NOMO-1 treated with DMSO at 0.1 percent for 48 hours (cell line): ENCODE measurements around the gene GCAT.
A peak's percentile ranks its signal among the peaks of the same experiment; 100 is the strongest.

Experiments used
- DNase-seq: peaks from one replicate; lab custom pipeline; 2025; ENCODE audit not compliant: unreplicated experiment; lab: John Stamatoyannopoulos, UW

The GCAT gene

DNA sequence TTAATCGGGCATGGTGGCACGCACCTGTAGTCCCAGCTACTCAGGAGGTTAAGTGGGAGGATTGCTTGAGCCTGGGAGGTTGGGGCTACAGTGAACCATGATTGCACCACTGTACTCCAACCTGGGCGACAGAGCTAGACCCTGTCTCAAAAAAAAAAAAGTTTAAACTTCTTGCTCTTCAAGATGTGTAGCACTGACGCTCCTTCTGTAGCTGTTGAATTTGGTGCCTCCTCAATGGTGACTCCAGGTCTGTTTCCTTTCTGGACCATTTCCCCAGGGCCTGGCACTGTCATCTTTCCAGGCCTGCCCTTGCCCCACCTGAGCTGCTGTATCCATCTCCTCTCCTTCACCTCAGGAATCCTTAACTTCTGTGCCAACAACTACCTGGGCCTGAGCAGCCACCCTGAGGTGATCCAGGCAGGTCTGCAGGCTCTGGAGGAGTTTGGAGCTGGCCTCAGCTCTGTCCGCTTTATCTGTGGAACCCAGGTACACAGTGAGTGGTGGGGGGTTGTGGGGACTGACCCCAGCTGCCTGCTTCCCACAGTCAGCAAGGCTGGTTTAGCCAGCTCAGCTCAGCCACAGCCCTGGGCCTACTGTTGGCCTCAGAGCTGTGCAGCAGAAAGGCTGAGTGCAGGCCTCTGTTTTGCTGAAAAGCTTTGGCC lies 2.1 kb downstream of the GCAT start:
- no peak for DNase-seq

DNA sequence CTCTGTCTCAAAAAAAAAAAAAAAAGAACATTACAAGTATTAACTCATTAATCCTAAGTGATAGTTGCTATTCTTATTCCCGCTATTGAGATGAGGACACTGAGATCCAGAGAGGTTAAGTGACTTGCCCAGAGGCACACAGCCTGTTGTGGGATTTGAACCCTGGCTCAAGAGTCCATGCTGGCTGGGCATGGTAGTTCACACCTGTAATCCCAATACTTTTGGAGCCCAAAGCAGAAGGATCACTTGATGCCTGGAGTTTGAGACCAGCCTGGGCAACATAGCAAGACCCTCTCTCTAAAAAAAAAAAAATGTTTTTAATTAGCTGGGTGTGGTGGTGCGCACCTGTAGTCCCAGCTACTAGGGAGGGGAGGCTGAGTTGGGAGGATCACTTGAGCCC lies 4.1 kb downstream of the GCAT start:
- no peak for DNase-seq

DNA sequence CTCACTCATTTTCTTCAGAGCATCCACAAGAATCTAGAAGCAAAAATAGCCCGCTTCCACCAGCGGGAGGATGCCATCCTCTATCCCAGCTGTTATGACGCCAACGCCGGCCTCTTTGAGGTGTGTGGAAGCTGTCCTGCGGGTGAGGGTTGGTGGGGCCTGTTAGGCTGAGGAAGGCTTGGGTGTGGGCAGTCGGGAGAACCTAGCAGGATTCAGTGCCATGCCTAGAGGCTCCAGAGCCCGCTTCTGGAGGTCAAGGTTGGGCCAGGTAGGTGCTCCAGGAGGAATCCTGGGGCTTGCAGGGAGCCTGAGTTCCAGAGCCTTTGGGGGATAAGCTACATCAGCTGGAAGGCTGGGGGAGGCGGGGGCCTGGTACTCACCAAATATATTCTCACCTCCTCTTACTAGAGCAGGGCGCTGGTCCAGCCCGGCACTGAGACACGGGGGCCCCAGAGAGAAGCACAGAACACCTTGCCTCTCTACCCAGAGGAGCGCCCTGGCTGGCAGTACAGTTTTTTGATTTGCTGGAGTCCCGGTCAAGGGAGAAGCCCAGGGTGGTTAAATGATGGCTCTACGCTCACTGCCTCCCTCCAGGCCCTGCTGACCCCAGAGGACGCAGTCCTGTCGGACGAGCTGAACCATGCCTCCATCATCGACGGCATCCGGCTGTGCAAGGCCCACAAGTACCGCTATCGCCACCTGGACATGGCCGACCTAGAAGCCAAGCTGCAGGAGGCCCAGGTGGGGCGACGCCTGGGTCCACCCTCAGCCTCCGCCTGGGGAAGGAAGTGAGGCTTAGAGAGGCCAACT lies 5.3 kb downstream of the GCAT start:
- no peak for DNase-seq

DNA sequence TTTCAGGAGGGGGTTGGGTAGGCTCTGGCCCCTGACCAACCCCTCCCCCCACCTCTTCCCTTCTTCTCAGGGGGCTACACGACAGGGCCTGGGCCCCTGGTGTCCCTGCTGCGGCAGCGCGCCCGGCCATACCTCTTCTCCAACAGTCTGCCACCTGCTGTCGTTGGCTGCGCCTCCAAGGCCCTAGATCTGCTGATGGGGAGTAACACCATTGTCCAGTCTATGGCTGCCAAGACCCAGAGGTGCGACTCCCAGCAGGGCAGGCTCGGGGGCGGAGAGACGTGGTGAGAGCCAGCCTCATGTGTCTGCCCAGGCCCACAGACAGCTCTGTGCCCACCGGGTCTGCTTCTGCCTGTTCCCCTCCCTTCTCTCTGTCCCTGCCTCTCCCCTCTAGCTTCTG lies 7.9 kb downstream of the GCAT start:
- DNase-seq: no peak

DNA sequence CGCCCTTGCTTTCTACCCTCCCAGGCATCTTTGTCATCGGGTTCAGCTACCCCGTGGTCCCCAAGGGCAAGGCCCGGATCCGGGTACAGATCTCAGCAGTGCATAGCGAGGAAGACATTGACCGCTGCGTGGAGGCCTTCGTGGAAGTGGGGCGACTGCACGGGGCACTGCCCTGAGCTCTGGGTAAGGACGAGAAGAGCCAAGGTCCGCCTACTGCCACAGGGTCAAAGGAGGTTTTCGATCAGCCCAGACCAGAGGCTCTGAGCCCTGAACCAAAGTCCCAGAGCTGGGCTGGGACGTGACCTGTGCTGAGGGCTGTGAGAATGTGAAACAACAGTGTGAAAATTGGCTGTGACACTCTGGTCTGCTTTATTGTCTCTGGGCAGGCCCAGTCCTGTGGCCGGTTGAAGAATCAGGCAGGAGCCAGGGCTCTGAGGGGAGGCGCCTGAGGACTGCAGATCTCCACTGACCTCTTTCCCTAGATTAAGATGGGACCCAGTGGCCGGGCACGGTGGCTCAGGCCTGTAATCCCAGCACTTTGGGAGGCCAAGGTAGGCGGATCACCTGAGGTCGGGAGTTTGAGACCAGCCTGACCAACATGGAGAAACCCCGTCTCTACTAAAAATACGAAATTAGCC lies 8.9 kb downstream of the GCAT start:
- DNase-seq: no peak

DNA sequence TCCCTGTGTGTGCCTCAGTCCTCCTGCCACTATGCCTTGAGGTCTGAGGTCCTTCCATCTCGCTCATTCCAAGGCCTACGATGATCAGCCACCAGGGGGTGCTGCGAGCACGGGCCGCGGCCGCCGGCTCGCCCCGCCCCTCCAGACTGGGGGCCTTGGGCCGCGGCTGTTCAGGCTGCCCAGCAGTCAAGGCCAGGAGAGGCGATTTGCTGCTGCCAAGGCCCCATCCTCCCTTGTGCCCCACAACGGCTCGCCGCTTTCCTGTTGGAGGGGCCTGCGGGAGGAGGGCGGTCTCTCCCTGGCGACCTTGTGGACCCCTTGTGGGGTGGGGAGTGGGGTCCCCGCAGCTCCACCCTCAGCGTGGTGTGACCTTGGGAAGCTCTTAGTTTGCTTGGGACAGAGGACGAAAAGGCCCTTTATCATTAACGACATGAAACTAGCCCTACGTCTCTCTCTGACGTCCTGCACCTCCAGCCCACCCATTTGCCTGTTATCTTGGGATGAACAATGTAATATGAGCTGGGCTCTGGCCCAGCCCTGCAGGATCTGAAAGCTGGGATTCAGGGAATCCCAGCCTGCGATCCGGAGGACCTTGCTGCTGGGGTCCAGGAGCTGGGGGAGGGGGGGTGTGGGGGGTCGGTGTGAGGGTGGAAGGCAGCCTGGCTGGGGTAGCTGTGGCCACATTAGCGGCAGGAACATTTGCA lies 10.1 kb downstream of the GCAT start:
- peak; percentile 62 for DNase-seq

DNA sequence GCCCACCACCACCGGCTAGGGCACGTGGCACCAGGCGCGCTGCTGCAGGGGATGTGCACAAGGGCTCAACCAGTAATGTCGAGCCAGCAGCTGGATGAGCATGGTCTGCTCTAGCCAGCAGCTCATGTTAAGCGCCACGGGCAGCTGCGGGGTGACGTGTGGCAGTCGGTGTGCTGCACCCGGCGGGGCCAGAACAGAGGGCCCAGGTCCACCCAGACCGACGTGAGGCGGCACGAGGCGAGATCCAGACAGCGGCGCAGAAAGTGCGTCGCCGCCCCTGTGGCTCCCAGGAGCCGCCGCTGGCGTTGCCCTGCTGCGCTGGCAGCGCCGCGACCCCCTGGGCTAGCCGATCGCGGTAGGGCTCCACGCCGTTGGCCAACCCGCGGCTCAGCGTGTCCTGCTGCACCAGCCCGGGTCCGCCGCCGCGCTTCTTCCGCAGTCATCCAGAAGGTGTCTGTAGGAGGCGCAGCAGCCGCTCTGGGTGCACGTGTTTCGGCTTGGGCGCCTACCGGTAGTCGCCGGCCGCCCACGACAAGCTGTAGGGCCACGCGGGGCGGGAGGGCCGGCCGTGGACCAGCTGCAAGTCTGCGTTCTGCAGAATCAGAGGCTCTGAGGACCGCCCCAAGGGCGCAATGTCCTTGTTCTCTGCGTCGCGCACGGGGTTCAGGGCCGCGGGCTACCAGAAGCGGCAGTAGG lies 10.8 kb downstream of the GCAT start:
- peak; percentile 29 for DNase-seq

DNA sequence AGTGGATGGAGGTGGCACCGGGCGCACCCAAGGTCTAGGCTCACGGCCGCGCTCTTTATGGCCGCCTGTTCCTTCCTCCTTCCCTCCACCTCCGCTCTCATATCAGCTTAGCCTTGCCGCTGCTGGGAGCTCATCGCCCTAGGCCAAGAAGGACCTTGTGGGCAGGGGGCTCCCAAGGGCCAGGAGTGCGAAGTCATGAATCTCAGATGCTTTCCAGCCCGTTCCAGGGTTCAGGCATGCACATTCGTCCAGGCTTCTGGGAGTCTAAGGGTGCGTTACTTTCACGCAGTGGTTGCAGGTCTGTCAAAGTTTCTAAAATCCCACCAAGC lies 11.3 kb downstream of the GCAT start:
- DNase-seq: no peak

DNA sequence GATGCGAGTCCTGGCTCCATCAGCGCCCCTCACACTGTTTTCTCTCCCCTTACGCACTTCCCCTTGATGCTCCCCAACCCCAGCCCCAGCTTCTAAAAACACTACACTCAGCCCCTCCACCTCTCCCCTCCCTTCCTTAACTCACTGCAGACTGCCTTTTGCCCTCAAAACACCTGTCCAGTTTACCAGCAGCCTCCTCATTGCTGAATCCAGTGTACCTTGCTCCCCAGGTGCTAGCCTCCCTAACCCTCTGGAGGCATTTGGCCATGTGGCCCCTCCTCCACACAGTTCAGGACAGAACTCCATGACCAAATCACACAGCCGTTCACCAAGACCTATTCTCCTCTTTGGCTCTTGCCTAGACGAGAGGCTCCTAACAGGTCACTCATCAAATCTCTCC lies 12.6 kb downstream of the GCAT start:
- DNase-seq: no peak

DNA sequence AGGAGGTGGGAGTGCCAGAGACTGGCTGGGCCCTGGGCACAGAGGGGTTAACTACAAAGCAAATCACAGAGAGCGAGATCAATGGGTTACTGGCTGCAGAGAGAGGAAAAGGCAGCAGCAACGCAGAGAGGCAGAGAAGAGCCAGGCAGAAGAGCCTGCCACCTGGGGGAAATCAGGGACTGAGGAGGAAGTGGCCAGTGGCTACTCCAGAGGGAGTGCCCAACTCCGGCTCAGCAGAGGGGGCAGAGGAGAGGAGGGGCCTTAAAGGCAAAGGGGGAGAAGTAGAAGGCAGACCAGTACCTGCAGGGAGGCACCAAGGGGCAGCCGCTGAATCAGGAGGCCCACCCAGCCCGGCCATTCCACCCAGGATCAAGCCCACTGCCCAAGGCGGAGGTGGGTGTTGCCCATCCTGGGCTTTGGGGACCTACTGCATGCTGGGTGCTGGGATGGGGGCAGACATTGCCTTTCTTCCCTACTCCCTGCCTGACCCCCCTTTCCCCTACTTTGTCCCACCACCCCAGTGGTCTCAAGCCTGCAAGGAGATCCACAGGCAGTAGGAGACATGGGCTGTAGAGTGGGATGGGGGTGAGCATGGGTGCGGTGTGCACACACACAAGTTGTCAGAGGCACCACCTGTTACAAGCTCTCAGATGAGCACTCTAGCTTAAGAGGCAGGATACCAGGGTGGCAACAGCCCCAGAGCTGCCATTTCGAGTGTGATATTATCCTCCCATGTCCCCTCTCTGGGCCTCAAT lies 14.5 kb downstream of the GCAT start:
- no peak for DNase-seq

DNA sequence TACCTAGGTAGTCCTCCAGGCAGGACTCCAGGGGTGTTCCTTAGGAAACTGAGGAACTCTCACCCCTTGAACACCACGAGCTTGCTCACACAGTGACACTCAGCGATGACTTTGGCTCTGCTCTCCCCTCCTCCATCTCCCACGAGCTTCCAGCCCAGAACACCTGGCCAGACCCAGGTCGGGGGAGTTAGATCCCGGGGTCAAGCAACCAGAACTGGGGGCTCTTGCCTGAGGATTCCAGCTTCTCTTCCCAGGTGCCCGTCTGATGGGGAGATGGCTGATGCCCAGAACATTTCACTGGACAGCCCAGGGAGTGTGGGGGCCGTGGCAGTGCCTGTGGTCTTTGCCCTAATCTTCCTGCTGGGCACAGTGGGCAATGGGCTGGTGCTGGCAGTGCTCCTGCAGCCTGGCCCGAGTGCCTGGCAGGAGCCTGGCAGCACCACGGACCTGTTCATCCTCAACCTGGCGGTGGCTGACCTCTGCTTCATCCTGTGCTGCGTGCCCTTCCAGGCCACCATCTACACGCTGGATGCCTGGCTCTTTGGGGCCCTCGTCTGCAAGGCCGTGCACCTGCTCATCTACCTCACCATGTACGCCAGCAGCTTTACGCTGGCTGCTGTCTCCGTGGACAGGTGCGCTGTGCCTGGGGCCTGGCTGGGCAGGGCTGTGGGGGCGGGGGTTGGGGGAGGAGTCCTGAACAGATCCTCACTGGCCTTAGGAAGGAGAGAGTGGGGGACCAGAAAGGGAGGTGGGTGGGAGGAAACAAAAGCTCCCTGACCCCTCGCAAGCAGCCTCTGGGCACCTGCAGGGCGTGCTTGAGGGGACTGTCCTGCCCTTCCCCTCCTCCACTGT lies 15.6 kb downstream of the GCAT start, which contains the start of gene GALR3:
GALR3 (plus strand) TSS at position 249 of the 852 bp plus-strand sequence; CDS start at position 274, 25 bp downstream.
- no peak for DNase-seq

DNA sequence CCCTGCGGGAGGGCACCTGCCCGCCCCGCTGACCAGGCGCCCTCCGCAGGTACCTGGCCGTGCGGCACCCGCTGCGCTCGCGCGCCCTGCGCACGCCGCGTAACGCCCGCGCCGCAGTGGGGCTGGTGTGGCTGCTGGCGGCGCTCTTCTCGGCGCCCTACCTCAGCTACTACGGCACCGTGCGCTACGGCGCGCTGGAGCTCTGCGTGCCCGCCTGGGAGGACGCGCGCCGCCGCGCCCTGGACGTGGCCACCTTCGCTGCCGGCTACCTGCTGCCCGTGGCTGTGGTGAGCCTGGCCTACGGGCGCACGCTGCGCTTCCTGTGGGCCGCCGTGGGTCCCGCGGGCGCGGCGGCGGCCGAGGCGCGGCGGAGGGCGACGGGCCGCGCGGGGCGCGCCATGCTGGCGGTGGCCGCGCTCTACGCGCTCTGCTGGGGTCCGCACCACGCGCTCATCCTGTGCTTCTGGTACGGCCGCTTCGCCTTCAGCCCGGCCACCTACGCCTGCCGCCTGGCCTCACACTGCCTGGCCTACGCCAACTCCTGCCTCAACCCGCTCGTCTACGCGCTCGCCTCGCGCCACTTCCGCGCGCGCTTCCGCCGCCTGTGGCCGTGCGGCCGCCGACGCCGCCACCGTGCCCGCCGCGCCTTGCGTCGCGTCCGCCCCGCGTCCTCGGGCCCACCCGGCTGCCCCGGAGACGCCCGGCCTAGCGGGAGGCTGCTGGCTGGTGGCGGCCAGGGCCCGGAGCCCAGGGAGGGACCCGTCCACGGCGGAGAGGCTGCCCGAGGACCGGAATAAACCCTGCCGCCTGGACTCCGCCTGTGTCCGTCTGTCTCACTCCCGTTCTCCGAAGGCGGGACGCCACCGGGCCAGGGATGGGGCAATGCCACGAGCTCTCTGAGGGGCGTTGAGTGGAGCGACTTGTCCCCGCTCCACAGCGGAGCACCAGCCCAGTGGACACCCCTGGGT lies 17.2 kb downstream of the GCAT start:
- peak; percentile 49 for DNase-seq

DNA sequence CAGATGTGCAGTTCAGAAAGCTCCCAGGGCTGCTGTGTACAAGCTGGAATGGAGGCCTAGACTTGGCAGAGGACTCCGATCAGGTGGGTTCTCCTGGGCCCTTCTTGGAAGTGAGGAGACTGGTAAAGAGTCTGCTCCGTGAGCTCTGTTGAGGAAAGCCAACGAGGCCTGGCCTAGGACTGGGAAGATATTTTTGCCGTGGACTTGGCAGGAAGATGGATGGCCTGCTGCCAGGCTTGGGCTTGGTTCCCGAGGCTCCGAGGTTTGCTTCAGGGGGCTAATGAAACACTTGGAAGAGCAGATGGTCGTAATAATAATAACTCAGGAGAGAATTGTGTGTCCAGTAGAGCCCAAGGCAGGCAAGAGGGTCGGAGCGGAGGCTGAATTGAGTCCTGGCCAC lies 19.3 kb downstream of the GCAT start:
- DNase-seq: no peak

DNA sequence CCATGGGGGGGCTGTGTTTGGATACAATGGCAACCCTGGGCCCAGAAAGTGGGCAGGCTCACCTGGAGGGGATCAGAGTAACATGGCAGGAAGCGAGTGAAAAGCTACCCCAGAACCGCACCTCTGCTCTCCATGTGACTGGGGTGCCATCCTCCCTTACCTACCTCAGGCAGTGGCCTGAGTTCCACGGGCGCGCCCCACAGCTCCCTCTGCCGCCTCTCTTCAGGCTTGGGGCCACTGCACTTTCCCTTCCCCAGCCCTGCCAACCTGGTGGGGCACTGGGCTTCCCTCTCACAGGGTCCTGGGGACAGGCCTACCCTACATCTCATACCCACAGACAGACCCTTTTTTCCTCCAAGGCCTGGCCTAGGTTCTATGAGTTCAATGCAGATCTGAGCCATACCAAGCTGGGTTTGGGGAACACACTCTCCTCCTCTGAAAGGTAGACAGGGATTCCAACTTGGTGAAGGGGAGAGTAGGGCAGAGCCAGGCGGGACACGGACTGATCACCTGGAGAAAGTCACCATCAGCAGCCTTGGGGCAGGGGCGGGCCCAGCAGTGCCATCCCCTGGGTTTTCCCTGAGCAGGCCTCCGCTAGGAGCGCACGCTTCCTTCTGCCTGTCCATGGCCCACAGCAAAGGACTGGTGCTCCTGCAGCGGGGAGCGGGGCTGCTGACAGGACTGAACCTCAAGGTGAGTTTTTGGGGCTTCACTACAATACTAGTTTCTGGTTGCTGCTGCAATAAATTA lies 22.5 kb downstream of the GCAT start:
- DNase-seq: no peak

DNA sequence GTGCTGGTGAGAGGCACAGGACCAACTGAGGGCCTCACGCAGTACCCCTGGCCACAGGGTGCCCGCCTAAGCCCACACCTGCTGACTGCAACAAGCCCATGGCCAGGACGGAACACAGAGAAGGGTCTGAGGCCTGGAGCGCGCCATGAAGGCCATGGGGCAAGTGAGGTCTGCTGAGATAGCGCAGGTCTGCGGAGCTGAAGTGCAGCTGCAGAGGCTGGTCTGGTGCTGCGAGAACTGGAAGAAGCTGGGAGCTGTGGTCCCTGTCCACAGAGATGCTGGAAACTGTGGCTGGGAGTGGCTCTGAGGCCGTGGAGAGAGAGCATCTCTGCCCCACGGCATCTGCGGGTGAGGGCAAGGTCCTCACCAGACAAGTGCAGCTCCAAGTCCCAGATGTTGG lies 23.7 kb downstream of the GCAT start:
- DNase-seq: no peak

DNA sequence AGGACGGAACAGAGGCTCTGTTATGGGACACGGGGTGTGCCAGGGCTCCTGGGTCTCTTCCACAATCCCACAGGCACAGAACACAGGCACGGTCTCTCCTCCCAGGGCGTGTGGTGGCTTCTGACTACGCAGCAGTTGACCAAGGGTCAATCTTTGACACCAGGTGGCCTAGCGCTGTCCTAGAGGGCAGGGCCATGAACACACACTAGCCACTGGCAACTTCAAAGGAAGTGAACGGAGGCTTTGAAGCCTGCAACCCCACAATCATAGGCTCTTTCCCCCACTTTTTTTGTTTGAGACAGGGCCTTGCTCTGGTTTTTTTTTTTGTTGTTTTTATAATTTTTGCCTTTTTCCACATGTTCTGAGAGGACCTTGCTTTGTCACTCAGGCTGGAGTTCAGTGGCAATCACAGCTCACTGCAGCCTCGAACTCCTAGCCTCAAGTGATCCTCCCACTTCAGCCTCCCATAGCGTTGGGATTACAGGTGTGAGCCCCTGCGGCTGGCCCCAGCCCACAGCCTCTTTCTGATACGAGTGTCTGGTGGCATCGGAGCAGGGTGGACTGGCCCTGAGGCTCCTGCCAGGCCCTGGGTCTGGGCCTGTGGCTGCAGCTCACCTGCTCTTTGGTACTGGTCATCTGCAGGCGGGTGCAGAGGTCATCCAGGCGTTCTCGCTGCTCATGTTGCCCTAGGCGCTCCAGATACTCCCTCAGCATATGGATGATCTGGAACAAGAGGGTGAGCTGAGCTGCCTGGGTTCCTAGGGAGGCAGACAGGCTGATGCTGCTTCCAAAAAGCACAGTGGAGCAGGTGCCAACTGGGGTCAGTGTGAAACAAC lies 24.5 kb downstream of the GCAT start:
- DNase-seq: no peak
